OCI-LY3 (cell line): ENCODE data around the gene ZMYND8.

Source experiments
- CTCF ChIP-seq: fragments of 200-600, 300-600 bp; sonication (generic); IDR thresholded peaks from 2 replicates; pipeline ENCODE4 v1.5.1; 2014; ENCODE audit warnings: antibody characterized with exemption, low read length, low read depth
- EZH2phosphoT487 ChIP-seq: fragments of 200-600 bp; shearing (Covaris generic); IDR thresholded peaks from 2 replicates; pipeline ENCODE4 v1.6.1; 2018; ENCODE audit warnings: antibody characterized with exemption, mixed run types, low read depth

GRCh38 chr20:47346172-47346571 is 10.3 kb downstream of the ZMYND8 start:
- TF ChIP-seq CTCF (no peak), EZH2phosphoT487 (no peak)
